ENCODE results near the gene TPM1.

DNA sequence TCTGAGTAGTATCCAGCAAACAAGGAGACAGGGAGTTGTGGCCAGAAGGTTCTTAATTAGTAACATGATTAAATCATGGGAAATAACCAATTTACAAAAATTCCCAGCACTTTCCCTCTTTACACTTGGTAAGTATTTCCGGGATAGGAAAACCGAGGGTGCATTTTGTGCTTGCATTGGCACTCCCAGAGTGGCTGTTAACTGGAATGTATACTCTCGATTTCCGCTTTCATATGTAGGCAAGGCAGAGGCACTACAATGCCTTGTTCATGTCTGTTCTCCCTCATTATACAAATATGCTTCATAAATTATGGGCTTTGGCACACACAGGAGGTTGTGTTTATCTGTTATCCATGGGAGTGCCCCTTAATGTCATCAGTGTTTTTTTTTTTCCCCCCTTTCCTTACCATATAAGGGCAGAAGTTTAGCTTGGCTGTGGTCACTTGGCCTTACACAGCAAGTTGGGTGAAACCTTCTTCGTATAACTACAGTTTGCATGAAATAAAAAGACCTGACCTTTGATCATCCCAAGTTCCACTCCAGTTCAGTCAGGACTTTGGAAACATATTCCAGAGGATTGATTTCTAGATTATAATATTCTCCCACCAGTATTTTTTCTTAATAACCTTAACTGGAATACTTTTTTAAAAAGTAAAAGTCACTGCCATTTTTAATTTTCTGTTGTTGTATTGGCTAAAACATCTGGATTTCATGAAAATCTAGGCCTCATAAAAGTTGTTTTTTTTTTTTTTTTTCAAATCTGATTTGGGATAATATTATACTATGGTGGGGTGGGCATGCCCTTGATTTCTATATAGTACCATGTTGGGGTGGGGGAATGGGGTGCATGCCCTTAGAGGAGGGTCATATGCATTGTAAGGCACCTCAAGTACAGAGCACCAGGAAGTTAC lies 8.9 kb downstream of the TPM1 start:
- TF ChIP-seq CTCF (conservative IDR thresholded peaks at IDR 0.05 in 1 of 2, IDR thresholded peaks at IDR 0.05 in 1 of 2; ENCODE audit: extremely low read depth in 1 of 2, insufficient read depth in 1 of 2, low read depth in 1 of 2, low read length in 2 of 2), result no peak
- TF ChIP-seq EZH2 (IDR thresholded peaks at IDR 0.05; ENCODE audit: borderline replicate concordance, low read length), result no peak

All from mammary epithelial cell (primary cell).